H1 (cell line): Measurements from ENCODE around the gene FRMPD2. TPM values are rescaled to one million over a fixed set of nuclear protein-coding genes. Genes with fewer than 3 reads are reported as not detected.
"Not testable (repeated sequence)": the region's sequence is repeated elsewhere in the genome, so short reads cannot be mapped to it uniquely, and the experiment has no call there.

Source experiments
- CTCF ChIA-PET: fragments of 300-600 bp; sonication (Branson Sonifier 250); formaldehyde crosslinking; loops from one replicate; lab custom pipeline; 2021; ENCODE audit not compliant: partially characterized antibody; lab: Charles Lee
- POLR2A ChIA-PET: fragments of 300-600 bp; sonication (Branson Sonifier 250); formaldehyde crosslinking; loops from one replicate; lab custom pipeline; 2021; ENCODE audit warnings: inconsistent platforms; ENCODE audit not compliant: partially characterized antibody; lab: Charles Lee
- DNase-seq, 2 experiments: peaks; one replicate each; pipeline versions ENCODE4 v3.0.0 to v3.0.0-alpha.2; 2010 to 2022; ENCODE audit warnings: low spot score in 2 of 2, low read depth in 1 of 2, mixed read lengths in 1 of 2
- FAIRE-seq: peaks from 2 replicates; lab custom pipeline; 2011; peaks lifted over from hg19 to GRCh38; lab: Jason Lieb, UNC
- H2AFZ ChIP-seq: 2 replicates; pipeline ENCODE4 v1.8.1; 2012; ENCODE audit warnings: low read length, inconsistent platforms
- H2AK5ac ChIP-seq: 2 replicates; pipeline ENCODE4 v1.6.1; 2013; ENCODE audit warnings: low read depth, low read length
- H2BK120ac ChIP-seq: replicated peaks from 2 replicates; pipeline ENCODE3; 2013; ENCODE audit warnings: low read depth, low read length, inconsistent platforms
- H2BK12ac ChIP-seq: 2 replicates; pipeline ENCODE4 v1.6.1; 2013; ENCODE audit warnings: low read depth, low read length
- H2BK15ac ChIP-seq: 2 replicates; pipeline ENCODE4 v1.6.1; 2013; ENCODE audit warnings: low read length
- H2BK20ac ChIP-seq: 2 replicates; pipeline ENCODE4 v1.6.1; 2013; ENCODE audit warnings: low read length
- H2BK5ac ChIP-seq: 2 replicates; pipeline ENCODE4 v1.6.1; 2013; ENCODE audit warnings: low read depth, low read length
- H3K14ac ChIP-seq: 2 replicates; pipeline ENCODE4 v1.6.1; 2013; ENCODE audit warnings: inconsistent platforms; ENCODE audit not compliant: insufficient read length
- H3K18ac ChIP-seq: 2 replicates; pipeline ENCODE4 v1.6.1; 2013; ENCODE audit warnings: low read length; ENCODE audit errors: extremely low read depth
- H3K23ac ChIP-seq: 2 replicates; pipeline ENCODE4 v1.6.1; 2013; ENCODE audit warnings: inconsistent platforms; ENCODE audit not compliant: insufficient read length
- H3K23me2 ChIP-seq: 2 replicates; pipeline ENCODE4 v1.6.1; 2013; ENCODE audit warnings: low read depth, low read length
- H3K27ac ChIP-seq: 2 replicates; pipeline ENCODE4 v1.6.1; 2011; ENCODE audit warnings: low read depth, low read length, inconsistent platforms
- H3K27me3 ChIP-seq, 4 experiments: replicated peaks in 1 of 4; 1 replicate in 1 of 4; 2 replicates in 3 of 4; pipeline versions ENCODE4 v1.6.1 to v1.8.1; 2011 to 2013; ENCODE audit warnings: low read length in 3 of 4, mild to moderate bottlenecking in 3 of 4, inconsistent platforms in 2 of 4, mixed read lengths in 2 of 4, moderate library complexity in 1 of 4; ENCODE audit not compliant: control insufficient read depth in 3 of 4, insufficient read depth in 3 of 4; ENCODE audit errors: extremely low read depth in 1 of 4
- H3K36me3 ChIP-seq, 4 experiments: 2 replicates each; pipeline versions ENCODE4 v1.6.1 to v1.8.1; 2011 to 2013; ENCODE audit warnings: mild to moderate bottlenecking in 4 of 4, low read length in 3 of 4, moderate library complexity in 2 of 4, control low read depth in 1 of 4, inconsistent platforms in 1 of 4; ENCODE audit not compliant: insufficient read depth in 4 of 4, control insufficient read depth in 2 of 4
- H3K4ac ChIP-seq: replicated peaks from 2 replicates; pipeline ENCODE3; 2013; ENCODE audit warnings: low read length, low read depth, mixed read lengths, inconsistent platforms; ENCODE audit not compliant: insufficient read length
- H3K4me1 ChIP-seq, 4 experiments: replicated peaks in 1 of 4; 1 replicate in 1 of 4; 2 replicates in 3 of 4; pipeline versions ENCODE4 v1.6.1 to v1.8.1; 2011 to 2013; ENCODE audit warnings: low read length in 3 of 4, inconsistent platforms in 2 of 4, mixed read lengths in 1 of 4; ENCODE audit not compliant: insufficient read depth in 4 of 4, control insufficient read depth in 3 of 4
- H3K4me2 ChIP-seq, 2 experiments: 2 replicates each; pipeline versions ENCODE4 v1.6.1 to v1.8.1; 2011 to 2013; ENCODE audit warnings: low read depth in 2 of 2, low read length in 2 of 2, control low read depth in 1 of 2, inconsistent platforms in 1 of 2, mild to moderate bottlenecking in 1 of 2; ENCODE audit not compliant: insufficient read depth in 1 of 2
- H3K4me3 ChIP-seq, 4 experiments: fragments of 200-600, 300-600 bp in 1 of 4; sonication (generic), shearing (Covaris generic), sonication (Bioruptor Twin) in 1 of 4; 2 replicates each; pipeline versions ENCODE4 v1.5.1 to v1.8.1; 2011 to 2016; ENCODE audit warnings: low read length in 4 of 4, low read depth in 3 of 4, control low read depth in 2 of 4, inconsistent platforms in 2 of 4, mild to moderate bottlenecking in 2 of 4, mixed read lengths in 1 of 4, moderate library complexity in 1 of 4; ENCODE audit not compliant: insufficient read depth in 2 of 4; ENCODE audit errors: extremely low read depth in 1 of 4
- H3K56ac ChIP-seq: replicated peaks from 2 replicates; pipeline ENCODE3; 2013; ENCODE audit warnings: low read depth, mild to moderate bottlenecking, mixed read lengths, low read length, inconsistent platforms; ENCODE audit not compliant: insufficient read length
- H3K79me1 ChIP-seq: 2 replicates; pipeline ENCODE4 v1.6.1; 2013; ENCODE audit warnings: low read depth, low read length, control low read depth
- H3K79me2 ChIP-seq, 2 experiments: 2 replicates each; pipeline versions ENCODE4 v1.6.1 to v1.8.1; 2012 to 2013; ENCODE audit warnings: low read length in 2 of 2, mild to moderate bottlenecking in 2 of 2, inconsistent platforms in 1 of 2; ENCODE audit not compliant: insufficient read depth in 2 of 2, control insufficient read depth in 1 of 2
- H3K9ac ChIP-seq, 4 experiments: replicated peaks in 1 of 4; 1 replicate in 1 of 4; 2 replicates in 3 of 4; pipeline versions ENCODE4 v1.6.1 to v1.8.1; 2011 to 2013; ENCODE audit warnings: low read depth in 3 of 4, low read length in 3 of 4, control low read depth in 2 of 4, mild to moderate bottlenecking in 2 of 4, moderate library complexity in 2 of 4, inconsistent platforms in 1 of 4; ENCODE audit errors: extremely low read depth in 1 of 4
- H3K9me3 ChIP-seq, 2 experiments: 2 replicates each; pipeline versions ENCODE4 v1.6.1 to v1.8.1; 2012 to 2013; ENCODE audit warnings: mild to moderate bottlenecking in 2 of 2, moderate library complexity in 2 of 2, control low read depth in 1 of 2, inconsistent platforms in 1 of 2, low read depth in 1 of 2, low read length in 1 of 2, mixed read lengths in 1 of 2; ENCODE audit not compliant: insufficient read depth in 2 of 2
- H4K20me1 ChIP-seq, 2 experiments: replicated peaks in 1 of 2; 2 replicates each; pipeline versions ENCODE3 to v1.8.1; 2011 to 2013; ENCODE audit warnings: inconsistent platforms in 2 of 2, low read length in 2 of 2, mild to moderate bottlenecking in 1 of 2; ENCODE audit not compliant: insufficient read depth in 2 of 2, control insufficient read depth in 1 of 2
- H4K5ac ChIP-seq: 2 replicates; pipeline ENCODE4 v1.6.1; 2013; ENCODE audit warnings: low read length, low read depth, mixed read lengths, inconsistent platforms; ENCODE audit not compliant: insufficient read length
- H4K8ac ChIP-seq: 2 replicates; pipeline ENCODE4 v1.8.0; 2013; ENCODE audit warnings: mild to moderate bottlenecking, moderate library complexity, low read length, inconsistent platforms; ENCODE audit not compliant: insufficient read depth; ENCODE audit errors: extremely low read depth
- H4K91ac ChIP-seq: replicated peaks from 2 replicates; pipeline ENCODE3; 2013; ENCODE audit warnings: low read length, mixed read lengths, inconsistent platforms; ENCODE audit not compliant: insufficient read length
- CEBPB ChIP-seq: IDR thresholded peaks from 2 replicates; pipeline ENCODE4 v1.6.1; 2012; ENCODE audit warnings: low read depth, low read length
- WGBS, 2 experiments: shearing (Covaris generic) in 1 of 2; methylation state at CpG; one replicate each; pipeline versions ENCODE4 v1.1.6 to v1.1.7; 2013 to 2015; ENCODE audit warnings: low lambda C conversion rate in 2 of 2, mixed read lengths in 2 of 2, inconsistent platforms in 1 of 2, low coverage in 1 of 2, missing lambda C conversion rate in 1 of 2; ENCODE audit not compliant: insufficient replicate concordance in 2 of 2, insufficient coverage in 1 of 2, insufficient read length in 1 of 2; ENCODE audit errors: extremely low coverage in 1 of 2, missing lambda C conversion rate in 1 of 2; 5-methylcytosine and 5-hydroxymethylcytosine counted together
- polyA plus RNA-seq, 7 experiments: library from polyadenylated mRNA; depleted of rRNA in 3 of 7; stranded (reverse) in 5 of 7; unstranded in 2 of 7; fragments of >200 nt in 5 of 7; fragments of 200-250 nt in 2 of 7; gene quantifications; 1 replicate in 5 of 7; 2 replicates in 1 of 7; 4 replicates in 1 of 7; pipeline versions ENCODE4 v1.2.1 to v1.2.3, GENCODE V29; 2011 to 2013; ENCODE audit warnings: missing spikeins in 2 of 7, mixed read lengths in 2 of 7
- total RNA-seq: library from RNA; stranded (reverse); fragmentation: NEBNext Ultra II Directional; extraction: Animal tissue kit (Norgen Biotek cat#: 25700); gene quantifications from 2 replicates; pipeline ENCODE4 v1.2.1, GENCODE V29; 2021

FRMPD2 gene
- total and polyA plus RNA-seq, 2 of the 8 experiments (the other 6 are each of a cell fraction or from before 2014, with no cell fraction given) = 0.07 to 0.47 TPM

DNA sequence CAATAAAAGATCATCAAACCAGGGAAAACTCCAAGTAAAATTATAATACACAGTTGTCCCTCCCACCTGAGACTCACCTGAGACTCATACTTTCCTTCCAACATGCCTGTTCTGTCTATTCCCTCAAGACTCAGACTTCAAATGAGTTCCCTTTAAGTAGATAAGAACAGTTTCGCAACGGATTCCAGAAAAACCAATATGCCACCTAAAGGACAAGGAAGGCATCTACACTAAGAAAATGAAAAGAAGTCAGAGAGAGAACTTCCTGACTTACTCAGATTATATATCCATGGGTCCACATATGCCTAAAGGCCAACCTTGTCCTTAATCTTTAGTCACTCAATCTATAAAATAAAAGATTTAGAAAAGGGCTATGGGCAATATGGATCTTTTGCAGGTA, 148.9 kb downstream of the FRMPD2 start:
- H3K14ac ChIP-seq, DNase-seq, H4K8ac ChIP-seq, H3K18ac ChIP-seq, H3K27me3 ChIP-seq, H2AFZ ChIP-seq, H3K27ac ChIP-seq, H3K79me2 ChIP-seq, H3K23ac ChIP-seq, CTCF ChIA-PET, H2AK5ac ChIP-seq, H3K56ac ChIP-seq, H3K4me3 ChIP-seq, POLR2A ChIA-PET, H3K4me2 ChIP-seq, H2BK120ac ChIP-seq, H3K4ac ChIP-seq, FAIRE-seq, H2BK5ac ChIP-seq, H4K5ac ChIP-seq, H3K79me1 ChIP-seq, H3K9me3 ChIP-seq, H2BK12ac ChIP-seq, H2BK15ac ChIP-seq, H3K36me3 ChIP-seq, H4K91ac ChIP-seq, H3K23me2 ChIP-seq, H3K4me1 ChIP-seq, H4K20me1 ChIP-seq, H2BK20ac ChIP-seq, H3K9ac ChIP-seq: not testable (repeated sequence)
- peak; percentile 39; the same call in 1 of the 2 replicates for TF ChIP-seq CEBPB
- no CpG with 5 or more reads among the region's 2 CpGs for WGBS, 2 experiments

DNA sequence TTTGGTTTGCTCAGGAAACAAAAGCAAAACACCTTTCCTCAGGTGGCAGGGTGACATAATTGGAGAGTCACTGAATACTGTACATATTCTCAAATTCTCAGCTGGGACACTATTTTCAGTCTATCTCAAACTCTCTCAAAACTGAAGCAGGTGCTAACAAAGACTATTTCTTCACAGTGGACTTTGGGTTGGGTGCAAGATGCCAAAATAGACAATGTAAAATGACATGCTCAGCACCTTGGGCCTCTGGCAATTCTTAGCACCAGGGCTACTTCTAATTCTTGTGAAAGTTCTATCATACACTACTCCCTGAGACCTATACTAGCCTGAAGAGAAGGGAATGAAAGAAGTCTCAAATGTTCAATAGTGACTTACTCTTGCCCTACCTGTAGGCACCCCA, 151.9 kb downstream of the FRMPD2 start:
- FAIRE-seq, H3K14ac ChIP-seq, H4K20me1 ChIP-seq, H3K4me1 ChIP-seq, H3K23ac ChIP-seq, H4K5ac ChIP-seq, H3K23me2 ChIP-seq, H3K56ac ChIP-seq, H3K4me2 ChIP-seq, H2BK20ac ChIP-seq, H3K79me2 ChIP-seq, H2BK5ac ChIP-seq, H3K4me3 ChIP-seq, H3K18ac ChIP-seq, H3K79me1 ChIP-seq, H3K27ac ChIP-seq, H2BK120ac ChIP-seq, H2AK5ac ChIP-seq, H4K91ac ChIP-seq, H3K4ac ChIP-seq, POLR2A ChIA-PET, H3K36me3 ChIP-seq, H3K9me3 ChIP-seq, H3K9ac ChIP-seq, H2BK15ac ChIP-seq, H2AFZ ChIP-seq, CTCF ChIA-PET, H3K27me3 ChIP-seq, H2BK12ac ChIP-seq, DNase-seq, H4K8ac ChIP-seq: not testable (repeated sequence)
